ENCODE measurements around the gene PDZK1IP1. TPM values are rescaled to one million over a fixed set of nuclear protein-coding genes. Genes with fewer than 3 reads are reported as not detected.
"Not testable (repeated sequence)": the region's sequence is repeated elsewhere in the genome, so short reads cannot be mapped to it uniquely, and the experiment has no call there.

PDZK1IP1 gene
- total and polyA plus RNA-seq, 8 donors, result 0.88 to 54.0 (median 1.3) TPM

DNA sequence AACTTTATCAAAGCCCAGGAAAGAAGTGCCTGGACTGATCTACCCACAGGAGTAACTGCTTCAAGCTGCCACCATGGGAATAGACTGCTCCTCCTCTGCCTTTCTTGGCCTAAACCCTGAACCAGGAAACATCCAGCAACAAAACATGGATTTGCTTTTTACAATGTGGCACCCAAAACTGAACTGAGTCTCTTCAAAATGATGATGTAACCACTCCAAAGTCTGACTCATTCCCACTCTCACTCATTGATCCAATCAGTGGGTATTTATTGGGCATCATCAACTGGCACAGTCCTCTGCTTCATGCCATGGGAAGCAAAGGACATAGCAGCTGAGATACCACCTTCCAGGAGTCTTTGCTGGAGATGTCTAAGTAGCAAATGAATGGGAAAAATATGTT is 29.1 kb downstream of the PDZK1IP1 start:
- TF ChIP-seq, protein P1, sequence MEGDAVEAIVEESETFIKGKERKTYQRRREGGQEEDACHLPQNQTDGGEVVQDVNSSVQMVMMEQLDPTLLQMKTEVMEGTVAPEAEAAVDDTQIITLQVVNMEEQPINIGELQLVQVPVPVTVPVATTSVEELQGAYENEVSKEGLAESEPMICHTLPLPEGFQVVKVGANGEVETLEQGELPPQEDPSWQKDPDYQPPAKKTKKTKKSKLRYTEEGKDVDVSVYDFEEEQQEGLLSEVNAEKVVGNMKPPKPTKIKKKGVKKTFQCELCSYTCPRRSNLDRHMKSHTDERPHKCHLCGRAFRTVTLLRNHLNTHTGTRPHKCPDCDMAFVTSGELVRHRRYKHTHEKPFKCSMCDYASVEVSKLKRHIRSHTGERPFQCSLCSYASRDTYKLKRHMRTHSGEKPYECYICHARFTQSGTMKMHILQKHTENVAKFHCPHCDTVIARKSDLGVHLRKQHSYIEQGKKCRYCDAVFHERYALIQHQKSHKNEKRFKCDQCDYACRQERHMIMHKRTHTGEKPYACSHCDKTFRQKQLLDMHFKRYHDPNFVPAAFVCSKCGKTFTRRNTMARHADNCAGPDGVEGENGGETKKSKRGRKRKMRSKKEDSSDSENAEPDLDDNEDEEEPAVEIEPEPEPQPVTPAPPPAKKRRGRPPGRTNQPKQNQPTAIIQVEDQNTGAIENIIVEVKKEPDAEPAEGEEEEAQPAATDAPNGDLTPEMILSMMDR (IDR thresholded peaks at IDR 0.05), result no peak
- intact Hi-C loops (cut with DNase I), result no loop called here
- H3K4me3 ChIP-seq, result no peak overlapping the region

DNA sequence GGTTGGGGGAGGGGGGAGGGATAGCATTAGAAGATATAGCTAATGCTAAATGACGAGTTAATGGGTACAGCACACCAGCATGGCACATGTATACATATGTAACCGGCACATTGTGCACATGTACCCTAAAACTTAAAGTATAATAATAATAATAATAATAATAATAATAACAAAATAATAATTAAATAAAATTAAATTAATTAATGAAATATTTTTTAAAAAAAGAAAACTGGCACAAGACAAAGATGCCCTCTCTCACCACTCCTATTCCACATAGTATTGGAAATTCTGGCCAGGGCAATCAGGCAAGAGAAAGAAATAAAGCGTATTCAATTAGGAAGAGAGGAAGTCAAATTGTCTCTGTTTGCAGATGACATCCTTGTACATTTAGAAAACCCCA is 31.9 kb downstream of the PDZK1IP1 start:
- ATAC-seq; H3K9me3 ChIP-seq; intact Hi-C loops (cut with DNase I); H3K27me3 ChIP-seq; H3K27ac ChIP-seq; DNase-seq; H3K4me1 ChIP-seq; H3K36me3 ChIP-seq; H3K4me3 ChIP-seq: not testable (repeated sequence)

More for the DNA sequence above, 29.1 kb downstream of the PDZK1IP1 start:
- H3K27ac ChIP-seq, result no peak overlapping the region
- DNase-seq (no peak), ATAC-seq (no peak)
- no peaks in the 10 kb centered on the region for H3K27me3 ChIP-seq
- H3K9me3 ChIP-seq, result no peaks in the 10 kb centered on the region
- H3K36me3 ChIP-seq, result no peaks in the 10 kb centered on the region
- H3K4me1 ChIP-seq, result no peaks in the 10 kb centered on the region

DNA sequence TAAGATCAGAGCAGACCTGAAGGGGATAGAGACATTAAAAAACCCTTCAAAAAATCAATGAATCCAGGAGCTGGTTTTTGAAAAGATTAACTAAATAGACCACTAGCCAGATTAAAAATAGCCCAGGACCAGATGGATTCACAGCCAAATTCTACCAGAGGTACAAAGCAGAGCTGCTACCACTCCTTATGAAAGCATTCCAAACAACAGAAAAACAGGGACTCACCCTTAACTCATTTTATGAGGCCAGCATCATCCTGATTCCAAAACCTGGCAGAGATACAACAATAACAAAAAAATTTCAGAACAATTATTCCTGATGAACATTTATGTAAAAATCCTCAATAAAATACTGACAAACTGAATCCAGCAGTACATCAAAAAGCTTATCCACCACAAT is 33.4 kb downstream of the PDZK1IP1 start:
- intact Hi-C loops (cut with DNase I); H3K9me3 ChIP-seq; H3K36me3 ChIP-seq; H3K4me3 ChIP-seq; H3K27me3 ChIP-seq; H3K4me1 ChIP-seq; DNase-seq; H3K27ac ChIP-seq; ATAC-seq: not testable (repeated sequence)

DNA sequence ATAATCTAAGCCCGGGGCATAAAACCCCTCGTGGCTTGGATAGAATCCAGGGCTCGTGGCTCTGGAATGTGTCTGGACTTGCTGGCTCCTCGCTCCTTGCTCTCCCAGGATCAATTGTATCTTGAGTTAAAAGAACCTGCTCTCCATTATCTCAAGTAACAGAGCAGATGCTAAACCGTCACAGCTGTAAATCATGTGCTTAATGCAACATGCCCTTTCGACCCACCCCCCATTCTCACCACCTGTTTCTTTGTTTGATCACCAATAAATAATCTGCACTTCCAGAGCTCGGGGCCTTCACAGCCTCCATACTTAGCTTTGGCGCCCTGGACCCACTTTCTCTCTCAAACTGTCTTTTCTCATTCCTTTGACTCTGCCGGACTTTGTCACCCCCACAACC is 40.7 kb downstream of the PDZK1IP1 start:
- H3K4me1 ChIP-seq; H3K36me3 ChIP-seq; H3K27me3 ChIP-seq; H3K9me3 ChIP-seq; ATAC-seq; H3K27ac ChIP-seq; intact Hi-C loops (cut with DNase I); DNase-seq; H3K4me3 ChIP-seq: not testable (repeated sequence)

DNA sequence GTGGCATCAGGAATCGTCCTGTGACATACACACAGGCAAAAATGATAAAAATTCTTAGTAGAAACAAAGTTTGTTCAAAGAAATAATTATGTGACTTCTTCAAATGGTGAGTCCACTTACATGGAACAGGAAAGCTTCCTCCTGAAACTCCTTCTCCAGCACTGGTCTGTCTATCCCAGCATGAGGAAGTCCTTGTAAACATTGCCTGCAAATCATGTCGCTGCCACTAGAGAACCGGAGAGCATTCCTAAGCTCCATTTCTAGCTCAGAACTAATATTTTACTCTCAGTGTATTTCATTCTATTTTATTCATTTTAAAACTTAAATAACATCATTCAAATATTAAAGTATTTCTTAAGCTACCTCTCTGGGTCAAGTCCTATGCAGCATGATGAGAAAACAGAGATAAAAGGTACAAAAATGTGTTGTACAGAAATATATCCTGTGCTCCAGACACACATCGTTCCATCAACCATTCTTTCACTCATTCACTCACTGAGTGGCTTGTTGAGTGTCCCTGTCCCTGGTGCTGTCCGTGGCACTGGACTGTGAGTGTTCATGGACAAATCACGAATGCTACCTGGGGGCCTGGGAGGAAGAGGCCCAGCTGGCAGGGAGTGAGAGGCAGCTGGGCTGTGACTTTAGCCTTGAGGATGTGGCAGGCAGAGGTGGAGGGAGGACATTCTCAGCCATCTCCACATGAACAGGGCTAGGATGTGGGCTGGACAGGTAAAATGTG is 42.6 kb downstream of the PDZK1IP1 start:
- no peaks in the 10 kb centered on the region for H3K36me3 ChIP-seq
- H3K27ac ChIP-seq, result no peak overlapping the region
- H3K9me3 ChIP-seq, result no peaks in the 10 kb centered on the region
- TF ChIP-seq, protein P1 (IDR thresholded peaks at IDR 0.05), result no peak
- DNase-seq, result no peak
- intact Hi-C loops (cut with DNase I), result no loop called here
- peak; percentile 75 for ATAC-seq
- no peaks in the 10 kb centered on the region for H3K27me3 ChIP-seq
- no peaks in the 10 kb centered on the region for H3K4me1 ChIP-seq
- no peak overlapping the region for H3K4me3 ChIP-seq

DNA sequence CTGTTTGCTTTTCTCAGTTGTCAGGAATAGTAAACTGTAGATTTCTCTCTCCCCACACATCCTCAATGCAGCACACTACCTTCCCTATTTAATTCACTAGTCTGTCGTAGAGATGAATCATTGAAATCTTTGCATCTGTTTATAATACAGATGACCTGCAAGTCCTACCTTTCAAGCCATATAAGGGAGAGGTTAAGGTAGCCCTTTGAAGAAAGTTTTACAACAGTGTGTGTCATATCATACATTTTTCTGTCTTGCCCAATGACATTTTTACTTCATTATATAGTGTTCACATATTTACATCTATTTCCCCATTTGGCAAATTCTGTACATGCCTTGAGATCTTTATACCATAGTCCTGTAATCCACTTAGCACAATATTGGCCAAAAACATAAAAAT is 43.3 kb downstream of the PDZK1IP1 start:
- H3K4me1 ChIP-seq; H3K36me3 ChIP-seq; H3K4me3 ChIP-seq; intact Hi-C loops (cut with DNase I); H3K27me3 ChIP-seq; H3K27ac ChIP-seq; H3K9me3 ChIP-seq; ATAC-seq; DNase-seq: not testable (repeated sequence)

DNA sequence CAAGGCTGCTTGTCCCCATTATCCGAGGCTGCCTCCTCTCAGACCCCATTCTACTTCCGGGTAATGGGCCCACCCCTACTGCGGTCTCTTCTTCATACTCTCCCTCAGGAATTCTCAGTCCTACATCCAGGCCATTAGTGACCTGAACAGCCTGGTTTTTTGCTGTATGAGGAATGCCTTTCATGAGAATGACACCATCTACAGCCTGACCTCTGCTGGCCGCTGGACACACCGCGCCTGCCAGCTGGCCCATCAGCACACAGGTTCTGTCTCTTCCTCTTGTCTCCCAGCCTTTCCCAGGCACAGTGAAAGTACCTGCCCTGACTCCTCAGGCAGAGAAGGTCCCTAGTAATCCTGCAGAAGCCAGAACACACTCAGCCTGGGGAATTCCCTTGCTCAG is 46.2 kb downstream of the PDZK1IP1 start:
- intact Hi-C loops (cut with DNase I); H3K27ac ChIP-seq: not testable (repeated sequence)
- peak; percentile 85 for ATAC-seq

DNA sequence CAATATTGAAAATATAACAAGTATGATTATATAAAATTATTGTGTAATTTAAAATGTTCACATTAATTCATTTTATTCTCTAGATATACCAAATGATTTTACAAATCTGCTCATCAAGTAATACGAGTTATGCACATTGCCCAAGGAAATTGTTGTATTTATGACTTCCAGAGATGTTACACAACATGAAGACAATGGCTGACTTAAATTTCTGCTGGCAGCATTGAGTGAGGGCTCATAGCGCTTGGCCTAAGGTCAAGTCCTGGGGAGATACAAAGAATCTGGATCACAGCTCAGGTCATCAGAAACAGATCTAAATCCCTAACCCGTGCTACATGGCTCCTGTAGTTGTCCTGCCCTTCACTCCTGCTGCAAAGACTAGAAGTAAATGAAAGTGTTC is 49.5 kb downstream of the PDZK1IP1 start:
- H3K4me1 ChIP-seq; H3K27ac ChIP-seq; H3K4me3 ChIP-seq; H3K9me3 ChIP-seq; DNase-seq; ATAC-seq; H3K27me3 ChIP-seq; H3K36me3 ChIP-seq; intact Hi-C loops (cut with DNase I): not testable (repeated sequence)

More for the DNA sequence above, 46.2 kb downstream of the PDZK1IP1 start:
- not testable (repeated sequence) for H3K9me3 ChIP-seq, H3K36me3 ChIP-seq, H3K4me3 ChIP-seq, DNase-seq, H3K4me1 ChIP-seq, H3K27me3 ChIP-seq
- TF ChIP-seq, protein P1 (IDR thresholded peaks at IDR 0.05), result peak; percentile 17 to 44
